ENCODE measurements around the gene MUC4. TPM values are rescaled to one million over a fixed set of nuclear protein-coding genes. Genes with fewer than 3 reads are reported as not detected.

The MUC4 gene
- polyA plus RNA-seq, 3 donors: not detected

- Histone ChIP-seq H3K27me3 (ENCODE audit: control insufficient read depth in 2 of 2, insufficient read depth in 2 of 2, low read length in 2 of 2) (no peaks in the 10 kb centered on the region), H2AFZ (ENCODE audit: insufficient read depth, low read depth, low read length, poor library complexity, severe bottlenecking) (no peak overlapping the region), H3K4me3 (replicated peaks in 1 of 3; ENCODE audit: low read depth in 2 of 3, low read length in 3 of 3) (no peak overlapping the region), H3K4me1 (ENCODE audit: control insufficient read depth in 1 of 2, insufficient read depth in 2 of 2, low read length in 2 of 2) (no peaks in the 10 kb centered on the region), H4K20me1 (ENCODE audit: insufficient read depth, low read length) (no peaks in the 10 kb centered on the region), H3K79me2 (ENCODE audit: insufficient read depth, low read length) (no peaks in the 10 kb centered on the region), H3K27ac (ENCODE audit: low read depth in 1 of 2, low read length in 2 of 2) (no peak overlapping the region), H3K4me2 (replicated peaks; ENCODE audit: extremely low read depth, low read length, poor library complexity, severe bottlenecking) (no peak overlapping the region), H3K9ac (ENCODE audit: insufficient read depth, low read length, poor library complexity, severe bottlenecking) (no peak overlapping the region), H3K36me3 (replicated peaks in 1 of 2; ENCODE audit: control insufficient read depth in 1 of 2, insufficient read depth in 2 of 2, low read length in 2 of 2) (no peaks in the 10 kb centered on the region), H3K9me3 (replicated peaks in 1 of 2; ENCODE audit: control insufficient read depth in 1 of 2, insufficient read depth in 1 of 2, low read length in 2 of 2) (no peaks in the 10 kb centered on the region)
- H3K4me3 Mint-ChIP-seq: no peak overlapping the region
- peaks cover 6 to 8% (median 8%) of the 10 kb centered on the region in 3 donors for H3K27me3 Mint-ChIP-seq (ENCODE audit: low read depth in 3 of 3)
- 93% methylated on average over 13 of the region's 16 CpGs for WGBS (ENCODE audit: insufficient coverage)
- H3K9me3 Mint-ChIP-seq: peaks cover 0 to 2% (median 0%) of the 10 kb centered on the region in 7 donors
- TF ChIP-seq CTCF (IDR thresholded peaks at IDR 0.05): no peak
- no peak overlapping the region for H3K27ac Mint-ChIP-seq
- no peaks in the 10 kb centered on the region for H3K4me1 Mint-ChIP-seq
- intact Hi-C loops (cut with micrococcal nuclease): no loop called here
- no peak for DNase-seq
- no peaks in the 10 kb centered on the region for H3K36me3 Mint-ChIP-seq
These were observed 10.5 kb upstream of the MUC4 start for GRCh38 chr3:195822131-195822696.

- Histone ChIP-seq H3K36me3 (replicated peaks in 1 of 2; ENCODE audit: control insufficient read depth in 1 of 2, insufficient read depth in 2 of 2, low read length in 2 of 2) (no peaks in the 10 kb centered on the region), H3K27me3 (ENCODE audit: control insufficient read depth in 2 of 2, insufficient read depth in 2 of 2, low read length in 2 of 2) (no peaks in the 10 kb centered on the region), H3K9me3 (replicated peaks in 1 of 2; ENCODE audit: control insufficient read depth in 1 of 2, insufficient read depth in 1 of 2, low read length in 2 of 2) (no peaks in the 10 kb centered on the region), H3K27ac (ENCODE audit: low read depth in 1 of 2, low read length in 2 of 2) (no peak overlapping the region), H4K20me1 (ENCODE audit: insufficient read depth, low read length) (no peaks in the 10 kb centered on the region), H3K9ac (ENCODE audit: insufficient read depth, low read length, poor library complexity, severe bottlenecking) (no peak overlapping the region), H3K4me2 (replicated peaks; ENCODE audit: extremely low read depth, low read length, poor library complexity, severe bottlenecking) (no peak overlapping the region), H2AFZ (ENCODE audit: insufficient read depth, low read depth, low read length, poor library complexity, severe bottlenecking) (no peak overlapping the region), H3K4me1 (ENCODE audit: control insufficient read depth in 1 of 2, insufficient read depth in 2 of 2, low read length in 2 of 2) (no peaks in the 10 kb centered on the region), H3K79me2 (ENCODE audit: insufficient read depth, low read length) (no peaks in the 10 kb centered on the region), H3K4me3 (replicated peaks in 1 of 3; ENCODE audit: low read depth in 2 of 3, low read length in 3 of 3) (no peak overlapping the region)
- Mint-ChIP-seq H3K4me1 (no peaks in the 10 kb centered on the region), H3K9me3 (peaks cover 0 to 2% (median 0%) of the 10 kb centered on the region in 7 donors), H3K27ac (no peak overlapping the region), H3K27me3 (ENCODE audit: low read depth in 3 of 3) (peaks cover 6 to 8% (median 8%) of the 10 kb centered on the region in 3 donors), H3K36me3 (no peaks in the 10 kb centered on the region), H3K4me3 (no peak overlapping the region)
- 94% methylated on average over 17 of the region's 21 CpGs for WGBS (ENCODE audit: insufficient coverage)
- TF ChIP-seq CTCF (IDR thresholded peaks at IDR 0.05): no peak
- intact Hi-C loops (cut with micrococcal nuclease): no loop called here
- no peak for DNase-seq
These were observed 9.8 kb upstream of the MUC4 start for GRCh38 chr3:195821403-195822130.

Data from CD14-positive monocyte (primary cell).